Renal pelvis (tissue), 12 donors: ENCODE measurements around the gene CT45A6. TPM values are rescaled to one million over a fixed set of nuclear protein-coding genes. Genes with fewer than 3 reads are reported as not detected.
"Not testable (repeated sequence)": the region's sequence is repeated elsewhere in the genome, so short reads cannot be mapped to it uniquely, and the experiment has no call there.

Source experiments
- DNase-seq: peaks from one replicate; pipeline ENCODE4 v3.0.0-alpha.2; 2013
- long read RNA-seq, 16 experiments: transcript quantifications; one replicate each; lab custom pipeline, GENCODE V29; 2026
- polyA plus RNA-seq, 3 donors: library from polyadenylated mRNA; unstranded; fragments of 120-200 nt; gene quantifications; one replicate each; pipeline ENCODE4 v1.2.1, GENCODE V29; 2013; ENCODE audit not compliant: insufficient read length in 3 of 3

Gene CT45A6, protein sequence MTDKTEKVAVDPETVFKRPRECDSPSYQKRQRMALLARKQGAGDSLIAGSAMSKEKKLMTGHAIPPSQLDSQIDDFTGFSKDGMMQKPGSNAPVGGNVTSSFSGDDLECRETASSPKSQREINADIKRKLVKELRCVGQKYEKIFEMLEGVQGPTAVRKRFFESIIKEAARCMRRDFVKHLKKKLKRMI
- not detected for polyA plus RNA-seq
- long read RNA-seq, donor 1: 0 reads
- long read RNA-seq, donor 2: 0 reads
- long read RNA-seq, donor 3: 0 reads
- long read RNA-seq, donor 4: 0 reads
- long read RNA-seq, donor 5: 0 reads
- long read RNA-seq, donor 6: 0 reads
- long read RNA-seq, donor 7: 0 reads
- long read RNA-seq, donor 8: 0 reads
- long read RNA-seq, donor 9: 0 reads
- long read RNA-seq, donor 10: 0 reads
- long read RNA-seq, donor 11: 0 reads
- long read RNA-seq, donor 12: 0 reads
- long read RNA-seq, donor 13: 0 reads
- long read RNA-seq, donor 14: 0 reads
- long read RNA-seq, donor 15: 0 reads
- long read RNA-seq, donor 16: 0 reads

DNA sequence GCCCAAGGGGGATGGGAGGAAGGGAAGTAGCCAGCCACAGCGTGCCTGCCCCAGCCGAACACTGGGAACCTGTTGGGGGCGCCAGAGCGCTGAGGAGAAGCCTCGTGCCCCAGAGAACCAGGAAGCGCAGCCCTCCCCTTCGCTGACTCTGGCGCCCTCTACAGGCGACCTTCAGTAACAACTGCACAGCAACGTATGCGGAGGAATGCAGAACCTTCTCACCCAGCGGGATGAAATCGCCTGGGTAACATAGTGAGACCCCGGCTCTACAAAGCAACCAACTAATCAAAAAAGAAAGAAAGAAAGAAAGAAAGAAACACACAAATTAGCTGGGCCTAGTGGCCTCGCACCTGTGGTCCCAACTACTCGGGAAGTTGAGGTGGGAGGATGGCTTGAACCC lies at the start of gene CT45A6:
CT45A6 (minus strand) TSS at position 101 of the 400 bp plus-strand sequence. CDS start 3,794 bp downstream, outside the sequence.
- DNase-seq: not testable (repeated sequence)

DNA sequence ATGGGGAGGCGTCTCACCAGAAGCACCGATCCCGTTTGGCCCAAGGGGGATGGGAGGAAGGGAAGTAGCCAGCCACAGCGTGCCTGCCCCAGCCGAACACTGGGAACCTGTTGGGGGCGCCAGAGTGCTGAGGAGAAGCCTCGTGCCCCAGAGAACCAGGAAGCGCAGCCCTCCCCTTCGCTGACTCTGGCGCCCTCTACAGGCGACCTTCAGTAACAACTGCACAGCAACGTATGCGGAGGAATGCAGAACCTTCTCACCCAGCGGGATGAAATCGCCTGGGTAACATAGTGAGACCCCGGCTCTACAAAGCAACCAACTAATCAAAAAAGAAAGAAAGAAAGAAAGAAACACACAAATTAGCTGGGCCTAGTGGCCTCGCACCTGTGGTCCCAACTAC lies 34.6 kb upstream of the CT45A6 start, which contains the start of gene CT45A7:
CT45A7 (minus strand) TSS at position 101 of the 400 bp plus-strand sequence. CDS start 3,747 bp downstream, outside the sequence.
- not testable (repeated sequence) for DNase-seq

DNA sequence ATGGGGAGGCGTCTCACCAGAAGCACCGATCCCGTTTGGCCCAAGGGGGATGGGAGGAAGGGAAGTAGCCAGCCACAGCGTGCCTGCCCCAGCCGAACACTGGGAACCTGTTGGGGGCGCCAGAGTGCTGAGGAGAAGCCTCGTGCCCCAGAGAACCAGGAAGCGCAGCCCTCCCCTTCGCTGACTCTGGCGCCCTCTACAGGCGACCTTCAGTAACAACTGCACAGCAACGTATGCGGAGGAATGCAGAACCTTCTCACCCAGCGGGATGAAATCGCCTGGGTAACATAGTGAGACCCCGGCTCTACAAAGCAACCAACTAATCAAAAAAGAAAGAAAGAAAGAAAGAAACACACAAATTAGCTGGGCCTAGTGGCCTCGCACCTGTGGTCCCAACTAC lies 17.3 kb upstream of the CT45A6 start, which contains the start of gene CT45A2:
CT45A2 (minus strand) TSS at position 101 of the 400 bp plus-strand sequence. CDS start 3,747 bp downstream, outside the sequence.
- not testable (repeated sequence) for DNase-seq

DNA sequence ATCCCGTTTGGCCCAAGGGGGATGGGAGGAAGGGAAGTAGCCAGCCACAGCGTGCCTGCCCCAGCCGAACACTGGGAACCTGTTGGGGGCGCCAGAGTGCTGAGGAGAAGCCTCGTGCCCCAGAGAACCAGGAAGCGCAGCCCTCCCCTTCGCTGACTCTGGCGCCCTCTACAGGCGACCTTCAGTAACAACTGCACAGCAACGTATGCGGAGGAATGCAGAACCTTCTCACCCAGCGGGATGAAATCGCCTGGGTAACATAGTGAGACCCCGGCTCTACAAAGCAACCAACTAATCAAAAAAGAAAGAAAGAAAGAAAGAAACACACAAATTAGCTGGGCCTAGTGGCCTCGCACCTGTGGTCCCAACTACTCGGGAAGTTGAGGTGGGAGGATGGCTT lies 17.2 kb downstream of the CT45A6 start, which contains the start of gene CT45A5:
CT45A5 (minus strand) TSS at position 101 of the 400 bp plus-strand sequence. CDS start 3,774 bp downstream, outside the sequence.
- not testable (repeated sequence) for DNase-seq

DNA sequence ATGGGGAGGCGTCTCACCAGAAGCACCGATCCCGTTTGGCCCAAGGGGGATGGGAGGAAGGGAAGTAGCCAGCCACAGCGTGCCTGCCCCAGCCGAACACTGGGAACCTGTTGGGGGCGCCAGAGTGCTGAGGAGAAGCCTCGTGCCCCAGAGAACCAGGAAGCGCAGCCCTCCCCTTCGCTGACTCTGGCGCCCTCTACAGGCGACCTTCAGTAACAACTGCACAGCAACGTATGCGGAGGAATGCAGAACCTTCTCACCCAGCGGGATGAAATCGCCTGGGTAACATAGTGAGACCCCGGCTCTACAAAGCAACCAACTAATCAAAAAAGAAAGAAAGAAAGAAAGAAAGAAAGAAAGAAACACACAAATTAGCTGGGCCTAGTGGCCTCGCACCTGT lies 34.5 kb downstream of the CT45A6 start, which contains the start of gene CT45A3:
CT45A3 (minus strand) TSS at position 101 of the 400 bp plus-strand sequence. CDS start 3,747 bp downstream, outside the sequence.
- not testable (repeated sequence) for DNase-seq

DNA sequence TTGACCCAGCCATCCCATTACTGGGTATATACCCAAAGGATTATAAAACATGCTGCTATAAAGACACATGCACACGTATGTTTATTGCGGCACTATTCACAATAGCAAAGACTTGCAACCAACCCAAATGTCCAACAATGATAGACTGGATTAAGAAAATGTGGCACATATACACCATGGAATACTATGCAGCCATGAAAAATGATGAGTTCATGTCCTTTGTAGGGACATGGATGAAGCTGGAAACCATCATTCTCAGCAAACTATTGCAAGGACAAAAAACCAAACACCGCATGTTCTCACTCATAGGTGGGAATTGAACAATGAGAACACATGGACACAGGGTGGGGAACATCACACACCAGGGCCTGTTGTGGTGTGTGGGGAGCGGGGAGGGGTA lies 57.8 kb downstream of the CT45A6 start:
- DNase-seq: not testable (repeated sequence)

Other genes with a start within 250 kb of the CT45A6 start
- gene CT45A1, start 89.1 kb downstream of the CT45A6 start, polyA plus RNA-seq: not detected
- not detected for gene CT45A3, start 34.6 kb downstream of the CT45A6 start, polyA plus RNA-seq
- not detected for gene CT45A5, start 17.3 kb downstream of the CT45A6 start, polyA plus RNA-seq
- gene CT45A2, start 17.2 kb upstream of the CT45A6 start, polyA plus RNA-seq: not detected
- not detected for gene CT45A7, start 34.5 kb upstream of the CT45A6 start, polyA plus RNA-seq
- gene CT45A8, start 51.8 kb upstream of the CT45A6 start, polyA plus RNA-seq: not detected
- gene CT45A9, start 69.0 kb upstream of the CT45A6 start, polyA plus RNA-seq: not detected
- not detected for gene CT45A10, start 90.7 kb upstream of the CT45A6 start, polyA plus RNA-seq
- not detected for gene SAGE1, start 90.9 kb upstream of the CT45A6 start, polyA plus RNA-seq
- 10 to 100 TPM; 23.0 to 26.2 (median 24.0) TPM for gene MMGT1, start 171.2 kb upstream of the CT45A6 start, polyA plus RNA-seq
- 10 to 100 TPM; 14.2 to 18.7 (median 18.3) TPM for gene SLC9A6, start 182.6 kb upstream of the CT45A6 start, polyA plus RNA-seq